HG03575 (cell line): ENCODE measurements around the gene NUP153.
"Not testable (repeated sequence)": the region's sequence is repeated elsewhere in the genome, so short reads cannot be mapped to it uniquely, and the experiment has no call there.

Experiments used
- ATAC-seq: cut with Tn5 transposase; IDR thresholded peaks from one replicate; pipeline ENCODE4 v1.9.1; 2021; ENCODE audit not compliant: unreplicated experiment, insufficient number of reproducible peaks, low FRiP score; ENCODE audit errors: extremely low read depth

The NUP153 gene

GRCh38 chr6:17584241-17584803 is 122.4 kb downstream of the NUP153 start:
- ATAC-seq = no peak

GRCh38 chr6:17583811-17584210 is 122.9 kb downstream of the NUP153 start:
- ATAC-seq = no peak

GRCh38 chr6:17581282-17581681 is 125.4 kb downstream of the NUP153 start:
- not testable (repeated sequence) for ATAC-seq

GRCh38 chr6:17580518-17581048 is 126.1 kb downstream of the NUP153 start:
- no peak for ATAC-seq

- ATAC-seq = no peak
Measured at GRCh38 chr6:17577059-17577458, 129.7 kb downstream of the NUP153 start.

GRCh38 chr6:17574866-17575560 is 131.7 kb downstream of the NUP153 start:
- no peak for ATAC-seq

- ATAC-seq = no peak
Measured at GRCh38 chr6:17565399-17565798, 141.3 kb downstream of the NUP153 start.
